Measurements from ENCODE around the gene MEF2B.

DNA sequence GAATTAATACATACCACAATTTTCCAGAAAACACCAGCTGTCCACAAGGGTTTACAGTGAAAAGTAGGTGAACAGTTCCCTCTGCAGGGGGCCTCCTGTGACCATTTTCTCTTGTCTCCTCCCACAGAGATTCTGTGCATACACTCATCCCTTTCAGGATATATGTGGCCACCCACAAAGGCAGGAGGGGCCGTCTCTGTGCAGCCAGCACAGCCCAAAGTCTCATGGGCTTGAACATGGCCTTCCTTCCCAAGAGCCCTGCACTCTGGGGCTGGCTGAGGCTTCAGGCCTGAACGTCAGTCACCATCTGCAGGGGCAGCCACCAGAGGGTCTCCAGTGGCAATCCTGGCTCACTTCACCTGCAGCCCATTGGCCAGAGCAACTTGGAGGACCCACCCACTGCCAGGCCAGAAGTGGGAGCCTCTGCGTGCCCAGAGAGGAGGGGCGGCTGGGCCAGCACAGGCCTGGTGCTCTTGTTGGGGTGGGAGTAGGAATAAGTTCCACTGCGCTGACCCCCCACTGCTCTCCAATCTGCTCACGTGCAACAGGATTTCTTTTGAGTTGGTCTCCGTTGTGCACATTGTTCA lies 56.9 kb downstream of the MEF2B start:
- TF ChIP-seq POLR2A (IDR thresholded peaks at IDR 0.05) (no peak), CTCF (IDR thresholded peaks at IDR 0.05) (no peak), EP300 (IDR thresholded peaks at IDR 0.05) (no peak)

All from gastroesophageal sphincter (tissue), 3 donors.